ENCODE measurements around the gene KLRC3. TPM values are rescaled to one million over a fixed set of nuclear protein-coding genes. Genes with fewer than 3 reads are reported as not detected.
A peak's percentile ranks its signal among the peaks of the same experiment; 100 is the strongest.
"Not testable (repeated sequence)": the region's sequence is repeated elsewhere in the genome, so short reads cannot be mapped to it uniquely, and the experiment has no call there.

KLRC3 gene
- total and polyA plus RNA-seq, 2 donors (not counting 1 experiment from before 2014, with no cell fraction given) = not detected

DNA sequence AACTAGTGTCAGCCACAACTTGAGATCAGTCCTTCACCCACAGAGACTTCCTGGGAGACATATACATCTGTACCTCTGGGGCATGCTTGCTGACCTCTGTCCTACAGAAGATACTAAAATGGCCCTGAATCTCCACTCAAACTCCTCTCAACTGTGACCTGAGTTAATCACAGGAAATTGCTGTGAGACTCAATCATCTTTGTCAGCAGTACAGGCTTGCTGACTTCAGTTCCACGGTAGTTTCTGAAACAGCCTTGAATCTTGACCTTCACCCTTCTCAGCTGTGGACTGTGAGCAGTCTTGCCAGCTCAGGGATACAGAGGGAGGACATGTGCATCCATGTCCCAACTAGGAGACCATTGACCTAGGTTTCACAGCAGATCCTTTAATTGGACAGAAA, 34.1 kb upstream of the KLRC3 start:
- no peaks in the 10 kb centered on the region for H3K27me3 ChIP-seq (ENCODE audit: control insufficient read depth, insufficient read depth, low read length)
- no peak overlapping the region for H3K27ac ChIP-seq (ENCODE audit: insufficient read depth, low read length)
- H3K9ac ChIP-seq (ENCODE audit: insufficient read depth, low read length) = no peak overlapping the region
- no peak for DNase-seq (ENCODE audit: low read depth in 2 of 2)
- no peak overlapping the region for H2AFZ ChIP-seq (ENCODE audit: low read length)
- no peak overlapping the region for H3K4me2 ChIP-seq (ENCODE audit: extremely low read depth, insufficient read depth, low read length)
- no peaks in the 10 kb centered on the region for H4K20me1 ChIP-seq (ENCODE audit: control insufficient read depth, extremely low read depth, insufficient read depth, low read length)
- no peak for TF ChIP-seq EZH2 (IDR thresholded peaks at IDR 0.05; ENCODE audit: low read length, missing control alignments)
- TF ChIP-seq, protein P1, sequence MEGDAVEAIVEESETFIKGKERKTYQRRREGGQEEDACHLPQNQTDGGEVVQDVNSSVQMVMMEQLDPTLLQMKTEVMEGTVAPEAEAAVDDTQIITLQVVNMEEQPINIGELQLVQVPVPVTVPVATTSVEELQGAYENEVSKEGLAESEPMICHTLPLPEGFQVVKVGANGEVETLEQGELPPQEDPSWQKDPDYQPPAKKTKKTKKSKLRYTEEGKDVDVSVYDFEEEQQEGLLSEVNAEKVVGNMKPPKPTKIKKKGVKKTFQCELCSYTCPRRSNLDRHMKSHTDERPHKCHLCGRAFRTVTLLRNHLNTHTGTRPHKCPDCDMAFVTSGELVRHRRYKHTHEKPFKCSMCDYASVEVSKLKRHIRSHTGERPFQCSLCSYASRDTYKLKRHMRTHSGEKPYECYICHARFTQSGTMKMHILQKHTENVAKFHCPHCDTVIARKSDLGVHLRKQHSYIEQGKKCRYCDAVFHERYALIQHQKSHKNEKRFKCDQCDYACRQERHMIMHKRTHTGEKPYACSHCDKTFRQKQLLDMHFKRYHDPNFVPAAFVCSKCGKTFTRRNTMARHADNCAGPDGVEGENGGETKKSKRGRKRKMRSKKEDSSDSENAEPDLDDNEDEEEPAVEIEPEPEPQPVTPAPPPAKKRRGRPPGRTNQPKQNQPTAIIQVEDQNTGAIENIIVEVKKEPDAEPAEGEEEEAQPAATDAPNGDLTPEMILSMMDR (conservative IDR thresholded peaks at IDR 0.05 in 1 of 2, IDR thresholded peaks at IDR 0.05 in 1 of 2; ENCODE audit: low read depth in 1 of 2, low read length in 2 of 2) = no peak
- no peaks in the 10 kb centered on the region for H3K79me2 ChIP-seq (ENCODE audit: control insufficient read depth, insufficient read depth, low read length)
- H3K4me3 ChIP-seq (replicated peaks in 1 of 4; ENCODE audit: control extremely low read depth in 1 of 4, insufficient read depth in 1 of 4, low read depth in 3 of 4, low read length in 4 of 4) = no peak overlapping the region
- H3K4me1 ChIP-seq (ENCODE audit: control insufficient read depth, extremely low read depth, insufficient read depth, low read length) = no peaks in the 10 kb centered on the region
- no peaks in the 10 kb centered on the region for H3K9me3 ChIP-seq (ENCODE audit: control insufficient read depth, insufficient read depth, low read depth, low read length)
- H3K36me3 ChIP-seq (ENCODE audit: control insufficient read depth, insufficient read depth, low read length) = no peaks in the 10 kb centered on the region

DNA sequence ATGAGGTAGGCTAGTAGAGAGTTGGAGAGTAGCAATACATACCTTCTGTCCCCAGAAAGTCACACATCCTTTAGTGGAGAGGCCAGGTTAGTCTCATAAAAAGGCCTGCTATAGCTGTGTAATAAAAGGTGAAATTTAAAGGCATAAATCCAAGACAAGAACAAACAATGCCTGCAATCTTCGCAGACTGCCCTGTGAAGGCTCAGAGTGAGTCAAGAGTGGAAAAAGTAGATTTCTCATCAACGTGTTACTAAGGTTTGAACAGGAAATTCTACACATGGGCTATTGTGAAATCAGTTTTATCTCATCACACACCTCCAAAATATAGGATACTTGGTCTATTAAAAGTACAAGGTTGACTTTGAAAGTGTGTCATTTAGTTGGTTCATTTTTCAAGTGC, 32.8 kb upstream of the KLRC3 start, which contains the start of gene KLRC1:
KLRC1 (minus strand) TSS at position 222 of the 400 bp plus-strand sequence. CDS start 2,221 bp downstream, outside the sequence.
- no peak for DNase-seq (ENCODE audit: low read depth in 2 of 2)
- H3K36me3 ChIP-seq (ENCODE audit: control insufficient read depth, insufficient read depth, low read length) = no peaks in the 10 kb centered on the region

DNA sequence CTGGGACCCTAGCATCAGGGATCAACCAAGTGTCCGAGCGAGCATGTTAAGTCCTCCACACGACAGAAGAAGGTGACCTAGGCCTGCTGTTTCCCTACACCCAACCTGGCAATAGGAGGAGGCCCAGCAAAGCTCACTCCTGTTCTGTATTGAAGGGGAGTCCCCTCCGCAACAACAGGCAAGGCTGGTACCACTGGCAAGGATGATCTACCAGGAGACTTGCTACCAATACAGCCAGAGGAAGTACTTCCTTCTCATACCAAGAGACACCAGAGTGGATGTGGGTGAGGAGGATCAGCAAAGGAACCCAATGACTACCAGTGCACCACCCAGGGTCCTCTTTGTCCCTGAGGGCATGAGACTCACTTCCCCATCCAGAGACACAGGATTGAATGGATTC, 27.8 kb upstream of the KLRC3 start:
- Histone ChIP-seq H4K20me1 (ENCODE audit: control insufficient read depth, extremely low read depth, insufficient read depth, low read length) (no peaks in the 10 kb centered on the region), H2AFZ (ENCODE audit: low read length) (no peak overlapping the region), H3K4me3 (replicated peaks in 1 of 4; ENCODE audit: control extremely low read depth in 1 of 4, insufficient read depth in 1 of 4, low read depth in 3 of 4, low read length in 4 of 4) (no peak overlapping the region), H3K4me1 (ENCODE audit: control insufficient read depth, extremely low read depth, insufficient read depth, low read length) (no peaks in the 10 kb centered on the region), H3K4me2 (ENCODE audit: extremely low read depth, insufficient read depth, low read length) (no peak overlapping the region), H3K9ac (ENCODE audit: insufficient read depth, low read length) (no peak overlapping the region), H3K27me3 (ENCODE audit: control insufficient read depth, insufficient read depth, low read length) (no peaks in the 10 kb centered on the region), H3K9me3 (ENCODE audit: control insufficient read depth, insufficient read depth, low read depth, low read length) (no peaks in the 10 kb centered on the region), H3K27ac (ENCODE audit: insufficient read depth, low read length) (no peak overlapping the region), H3K36me3 (ENCODE audit: control insufficient read depth, insufficient read depth, low read length) (no peaks in the 10 kb centered on the region), H3K79me2 (ENCODE audit: control insufficient read depth, insufficient read depth, low read length) (no peaks in the 10 kb centered on the region)
- no peak for DNase-seq (ENCODE audit: low read depth in 2 of 2)
- TF ChIP-seq, protein P1 (conservative IDR thresholded peaks at IDR 0.05 in 1 of 2, IDR thresholded peaks at IDR 0.05 in 1 of 2; ENCODE audit: low read depth in 1 of 2, low read length in 2 of 2) = no peak
- TF ChIP-seq EZH2 (IDR thresholded peaks at IDR 0.05; ENCODE audit: low read length, missing control alignments) = no peak

More for the DNA sequence above, 32.8 kb upstream of the KLRC3 start, which contains the start of gene KLRC1:
- H3K4me3 ChIP-seq (replicated peaks in 1 of 4; ENCODE audit: control extremely low read depth in 1 of 4, insufficient read depth in 1 of 4, low read depth in 3 of 4, low read length in 4 of 4) = no peak within 1 kb of the TSS
- H3K9ac ChIP-seq (ENCODE audit: insufficient read depth, low read length) = no peak within 1 kb of the TSS
- no peaks in the 10 kb centered on the region for H3K4me1 ChIP-seq (ENCODE audit: control insufficient read depth, extremely low read depth, insufficient read depth, low read length)
- H3K9me3 ChIP-seq (ENCODE audit: control insufficient read depth, insufficient read depth, low read depth, low read length) = no peaks in the 10 kb centered on the region
- TF ChIP-seq, protein P1 (conservative IDR thresholded peaks at IDR 0.05 in 1 of 2, IDR thresholded peaks at IDR 0.05 in 1 of 2; ENCODE audit: low read depth in 1 of 2, low read length in 2 of 2) = no peak
- TF ChIP-seq EZH2 (IDR thresholded peaks at IDR 0.05; ENCODE audit: low read length, missing control alignments) = no peak
- no peaks in the 10 kb centered on the region for H3K79me2 ChIP-seq (ENCODE audit: control insufficient read depth, insufficient read depth, low read length)
- no peak within 1 kb of the TSS for H3K4me2 ChIP-seq (ENCODE audit: extremely low read depth, insufficient read depth, low read length)
- H3K27ac ChIP-seq (ENCODE audit: insufficient read depth, low read length) = no peak within 1 kb of the TSS
- H2AFZ ChIP-seq (ENCODE audit: low read length) = no peak within 1 kb of the TSS
- no peaks in the 10 kb centered on the region for H3K27me3 ChIP-seq (ENCODE audit: control insufficient read depth, insufficient read depth, low read length)
- H4K20me1 ChIP-seq (ENCODE audit: control insufficient read depth, extremely low read depth, insufficient read depth, low read length) = no peaks in the 10 kb centered on the region

DNA sequence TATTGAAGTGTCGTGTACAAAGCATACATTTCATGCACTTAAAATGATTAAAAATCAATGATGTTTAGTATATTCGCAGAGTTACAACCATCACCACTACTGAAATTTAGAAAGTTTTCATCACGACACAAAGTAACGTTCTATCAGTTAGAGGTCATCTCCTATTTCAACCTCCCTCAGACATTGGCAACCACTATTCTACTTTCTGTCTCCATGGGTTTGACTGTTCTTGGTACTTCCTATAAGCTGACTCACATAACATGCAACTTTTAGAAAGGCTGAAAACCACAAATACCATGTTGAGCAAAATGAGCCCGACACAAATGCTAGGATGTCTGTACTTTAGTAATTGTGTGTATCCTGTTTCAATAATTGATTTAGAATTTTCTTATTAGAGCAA, 25.7 kb upstream of the KLRC3 start:
- H3K27me3 ChIP-seq (ENCODE audit: control insufficient read depth, insufficient read depth, low read length); H3K4me1 ChIP-seq (ENCODE audit: control insufficient read depth, extremely low read depth, insufficient read depth, low read length); H2AFZ ChIP-seq (ENCODE audit: low read length); H4K20me1 ChIP-seq (ENCODE audit: control insufficient read depth, extremely low read depth, insufficient read depth, low read length); H3K27ac ChIP-seq (ENCODE audit: insufficient read depth, low read length); H3K4me2 ChIP-seq (ENCODE audit: extremely low read depth, insufficient read depth, low read length); H3K4me3 ChIP-seq (replicated peaks in 1 of 4; ENCODE audit: control extremely low read depth in 1 of 4, insufficient read depth in 1 of 4, low read depth in 3 of 4, low read length in 4 of 4); H3K9ac ChIP-seq (ENCODE audit: insufficient read depth, low read length); H3K36me3 ChIP-seq (ENCODE audit: control insufficient read depth, insufficient read depth, low read length); H3K79me2 ChIP-seq (ENCODE audit: control insufficient read depth, insufficient read depth, low read length); H3K9me3 ChIP-seq (ENCODE audit: control insufficient read depth, insufficient read depth, low read depth, low read length): not testable (repeated sequence)
- peak in 1 of 2 donors; percentile 15 for DNase-seq (ENCODE audit: low read depth in 2 of 2)

DNA sequence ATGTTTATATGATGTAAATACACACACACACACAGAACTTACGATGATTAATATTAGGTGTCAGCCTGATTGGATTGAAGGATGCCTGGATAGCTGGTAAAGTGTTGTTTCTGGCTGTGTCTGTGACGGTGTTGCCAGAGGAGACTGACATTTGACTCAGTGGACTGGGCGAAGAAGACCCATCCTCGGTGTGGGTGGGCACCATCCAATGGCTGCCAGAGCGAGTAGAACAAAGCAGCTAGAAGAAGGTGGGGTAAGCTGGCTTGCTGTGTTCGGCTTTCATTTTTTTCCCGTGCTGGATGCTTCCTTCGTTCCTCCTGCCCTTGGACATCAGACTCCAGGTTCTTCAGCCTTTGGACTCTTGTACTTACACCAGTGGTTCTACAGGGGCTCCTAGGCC, 20.7 kb upstream of the KLRC3 start:
- not testable (repeated sequence) for DNase-seq (ENCODE audit: low read depth in 2 of 2); H3K36me3 ChIP-seq (ENCODE audit: control insufficient read depth, insufficient read depth, low read length)

More for the DNA sequence above, 20.7 kb upstream of the KLRC3 start:
- H3K27me3 ChIP-seq (ENCODE audit: control insufficient read depth, insufficient read depth, low read length); H3K9ac ChIP-seq (ENCODE audit: insufficient read depth, low read length); H3K4me1 ChIP-seq (ENCODE audit: control insufficient read depth, extremely low read depth, insufficient read depth, low read length); H3K4me2 ChIP-seq (ENCODE audit: extremely low read depth, insufficient read depth, low read length); H3K27ac ChIP-seq (ENCODE audit: insufficient read depth, low read length); H3K4me3 ChIP-seq (replicated peaks in 1 of 4; ENCODE audit: control extremely low read depth in 1 of 4, insufficient read depth in 1 of 4, low read depth in 3 of 4, low read length in 4 of 4); H3K79me2 ChIP-seq (ENCODE audit: control insufficient read depth, insufficient read depth, low read length); H2AFZ ChIP-seq (ENCODE audit: low read length); H3K9me3 ChIP-seq (ENCODE audit: control insufficient read depth, insufficient read depth, low read depth, low read length); H4K20me1 ChIP-seq (ENCODE audit: control insufficient read depth, extremely low read depth, insufficient read depth, low read length): not testable (repeated sequence)

All from fibroblast of lung (primary cell).